ENCODE results near the gene RELCH. TPM values are rescaled to one million over a fixed set of nuclear protein-coding genes. Genes with fewer than 3 reads are reported as not detected.

The RELCH gene
- polyA plus RNA-seq, 1 donor from 2014 or later, result 5.5 TPM

GRCh38 chr18:62328586-62329525 is 141.8 kb downstream of the RELCH start:
- H3K27me3 Mint-ChIP-seq, result peaks cover 56% of the 10 kb centered on the region
- no peak overlapping the region for H3K27ac Mint-ChIP-seq
- peaks cover 2% of the 10 kb centered on the region for H3K36me3 Mint-ChIP-seq
- no peak overlapping the region for H3K4me3 Mint-ChIP-seq
- peaks cover 13 to 17% (median 14%) of the 10 kb centered on the region in 3 donors for H3K4me1 Mint-ChIP-seq
- no peaks in the 10 kb centered on the region for H3K9me3 Mint-ChIP-seq

- Mint-ChIP-seq H3K4me1 (peaks cover 6 to 10% (median 9%) of the 10 kb centered on the region in 3 donors), H3K9me3 (no peaks in the 10 kb centered on the region), H3K27ac (no peak overlapping the region), H3K4me3 (no peak overlapping the region), H3K27me3 (peaks cover 55% of the 10 kb centered on the region), H3K36me3 (no peaks in the 10 kb centered on the region)
These were observed 142.8 kb downstream of the RELCH start for GRCh38 chr18:62329691-62330454.

- no peaks in the 10 kb centered on the region for H3K36me3 Mint-ChIP-seq
- H3K27ac Mint-ChIP-seq, result no peak overlapping the region
These were observed 143.6 kb downstream of the RELCH start for GRCh38 chr18:62330650-62331049.

GRCh38 chr18:62331581-62332356 is 144.7 kb downstream of the RELCH start:
- H3K36me3 Mint-ChIP-seq, result peaks cover 3% of the 10 kb centered on the region
- H3K9me3 Mint-ChIP-seq, result no peaks in the 10 kb centered on the region
- peaks cover 46% of the 10 kb centered on the region for H3K27me3 Mint-ChIP-seq
- H3K27ac Mint-ChIP-seq, result no peak overlapping the region
- no peak overlapping the region for H3K4me3 Mint-ChIP-seq
- peaks cover 0 to 4% (median 1%) of the 10 kb centered on the region in 3 donors for H3K4me1 Mint-ChIP-seq

More at GRCh38 chr18:62330650-62331049, 143.6 kb downstream of the RELCH start:
- H3K9me3 Mint-ChIP-seq, result no peaks in the 10 kb centered on the region
- no peak overlapping the region for H3K4me3 Mint-ChIP-seq
- peaks cover 6 to 10% (median 9%) of the 10 kb centered on the region in 3 donors for H3K4me1 Mint-ChIP-seq
- H3K27me3 Mint-ChIP-seq, result peaks cover 57% of the 10 kb centered on the region

- Mint-ChIP-seq H3K36me3 (peaks cover 3% of the 10 kb centered on the region), H3K27ac (no peak overlapping the region), H3K27me3 (peaks cover 41% of the 10 kb centered on the region), H3K4me1 (peaks cover 0 to 4% (median 0%) of the 10 kb centered on the region in 3 donors), H3K9me3 (no peaks in the 10 kb centered on the region), H3K4me3 (no peak overlapping the region)
These were observed 145.4 kb downstream of the RELCH start for GRCh38 chr18:62332431-62332830.

GRCh38 chr18:62332964-62333695 is 146.1 kb downstream of the RELCH start:
- peaks cover 38% of the 10 kb centered on the region for H3K27me3 Mint-ChIP-seq
- no peak overlapping the region for H3K27ac Mint-ChIP-seq
- H3K4me1 Mint-ChIP-seq, result peaks cover 0 to 4% (median 0%) of the 10 kb centered on the region in 3 donors
- H3K4me3 Mint-ChIP-seq, result no peak overlapping the region
- no peaks in the 10 kb centered on the region for H3K9me3 Mint-ChIP-seq
- peaks cover 3% of the 10 kb centered on the region for H3K36me3 Mint-ChIP-seq

GRCh38 chr18:62334120-62334519 is 147.1 kb downstream of the RELCH start:
- Mint-ChIP-seq H3K9me3 (no peaks in the 10 kb centered on the region), H3K4me3 (no peak overlapping the region), H3K27me3 (peaks cover 40% of the 10 kb centered on the region), H3K36me3 (peaks cover 3% of the 10 kb centered on the region), H3K27ac (no peak overlapping the region), H3K4me1 (peaks cover 0 to 4% (median 0%) of the 10 kb centered on the region in 3 donors)

- no peak overlapping the region for H3K27ac Mint-ChIP-seq
- H3K27me3 Mint-ChIP-seq, result peaks cover 34% of the 10 kb centered on the region
These were observed 148.4 kb downstream of the RELCH start for GRCh38 chr18:62335494-62335893.

GRCh38 chr18:62336618-62337017 is 149.6 kb downstream of the RELCH start:
- Mint-ChIP-seq H3K36me3 (peaks cover 3% of the 10 kb centered on the region), H3K27me3 (peaks cover 29% of the 10 kb centered on the region), H3K4me1 (no peaks in the 10 kb centered on the region), H3K4me3 (no peak overlapping the region), H3K9me3 (no peaks in the 10 kb centered on the region), H3K27ac (no peak overlapping the region)

More at GRCh38 chr18:62335494-62335893, 148.4 kb downstream of the RELCH start:
- no peaks in the 10 kb centered on the region for H3K4me1 Mint-ChIP-seq
- peaks cover 3% of the 10 kb centered on the region for H3K36me3 Mint-ChIP-seq
- H3K4me3 Mint-ChIP-seq, result no peak overlapping the region
- H3K9me3 Mint-ChIP-seq, result no peaks in the 10 kb centered on the region

GRCh38 chr18:62337336-62337735 is 150.3 kb downstream of the RELCH start:
- no peaks in the 10 kb centered on the region for H3K4me1 Mint-ChIP-seq

GRCh38 chr18:62338446-62339105 is 151.5 kb downstream of the RELCH start:
- Mint-ChIP-seq H3K4me3 (no peak overlapping the region), H3K4me1 (no peaks in the 10 kb centered on the region), H3K27me3 (peaks cover 22% of the 10 kb centered on the region), H3K27ac (peak overlapping the region in 1 of 3 donors; percentile 48), H3K9me3 (no peaks in the 10 kb centered on the region), H3K36me3 (peaks cover 3% of the 10 kb centered on the region)

More at GRCh38 chr18:62337336-62337735, 150.3 kb downstream of the RELCH start:
- Mint-ChIP-seq H3K9me3 (no peaks in the 10 kb centered on the region), H3K27me3 (peaks cover 25% of the 10 kb centered on the region), H3K27ac (peak overlapping the region in 1 of 3 donors; percentile 72), H3K4me3 (no peak overlapping the region), H3K36me3 (peaks cover 3% of the 10 kb centered on the region)

- Mint-ChIP-seq H3K27ac (peak overlapping the region in 1 of 3 donors; percentile 48), H3K4me3 (peak overlapping the region in 1 of 4 donors; percentile 34)
These were observed 152.3 kb downstream of the RELCH start for GRCh38 chr18:62339106-62339988.

GRCh38 chr18:62340996-62341395 is 153.9 kb downstream of the RELCH start:
- Mint-ChIP-seq H3K27ac (no peak overlapping the region), H3K4me3 (no peak overlapping the region), H3K27me3 (peaks cover 17% of the 10 kb centered on the region), H3K36me3 (peaks cover 3% of the 10 kb centered on the region), H3K9me3 (no peaks in the 10 kb centered on the region), H3K4me1 (no peaks in the 10 kb centered on the region)

More at GRCh38 chr18:62339106-62339988, 152.3 kb downstream of the RELCH start:
- peaks cover 3% of the 10 kb centered on the region for H3K36me3 Mint-ChIP-seq
- no peaks in the 10 kb centered on the region for H3K9me3 Mint-ChIP-seq
- H3K27me3 Mint-ChIP-seq, result peaks cover 20% of the 10 kb centered on the region
- no peaks in the 10 kb centered on the region for H3K4me1 Mint-ChIP-seq
